K562 (cell line): Measurements from ENCODE around the gene THBS1. TPM values are rescaled to one million over a fixed set of nuclear protein-coding genes. Genes with fewer than 3 reads are reported as not detected.

Experiments
- ATAC-seq: fragments of 200-7000 bp; cut with Tn5 transposase; 3 replicates; pipeline ENCODE4 v1.9.1; 2020; ENCODE audit warnings: moderate library complexity
- BruUV-seq: library from RNA; stranded (reverse); fragments of 400-500 nt; replicated peaks from 2 replicates; lab custom pipeline; 2021; lab: Mats Ljungman, UMichigan
- CTCF ChIA-PET: fragments of 300-600 bp; formaldehyde crosslinking; extraction: SDS; loops from one replicate; lab custom pipeline; 2021; ENCODE audit warnings: low intra/inter-chr PET ratio; lab: Yijun Ruan, JAX
- POLR2A ChIA-PET: fragments of 300-600, 350-650 bp; sonication (Branson Sonifier 250); formaldehyde crosslinking; extraction: SDS; loops from one replicate; lab custom pipeline; 2021; ENCODE audit warnings: antibody characterized with exemption, inconsistent platforms; lab: Yijun Ruan, JAX
- DNase-seq, 4 experiments: peaks; one replicate each; pipeline versions ENCODE4 v3.0.0 to v3.0.0-alpha.2; 2011 to 2018; ENCODE audit warnings: low spot score in 3 of 4, mixed read lengths in 3 of 4; ENCODE audit errors: extremely low read depth in 1 of 4
- FAIRE-seq: peaks from 2 replicates; lab custom pipeline; 2011; peaks lifted over from hg19 to GRCh38; lab: Jason Lieb, UNC
- H2AFZ ChIP-seq: 2 replicates; pipeline ENCODE4 v1.6.0; 2011; ENCODE audit warnings: low read depth, low read length, control low read depth, inconsistent platforms
- H3K27ac ChIP-seq: fragments of 200-600 bp; 3 replicates; pipeline ENCODE4 v1.8.0; 2011; ENCODE audit warnings: low read depth, mild to moderate bottlenecking, control low read depth, inconsistent platforms, low read length, moderate library complexity, mixed read lengths; ENCODE audit errors: extremely low read depth
- H3K27me3 ChIP-seq, 2 experiments: fragments of 300-600 bp in 1 of 2; 2 replicates in 1 of 2; 3 replicates in 1 of 2; pipeline versions ENCODE4 v1.6.0 to v1.8.0; 2011; ENCODE audit warnings: inconsistent platforms in 2 of 2, low read length in 2 of 2, mild to moderate bottlenecking in 1 of 2, mixed read lengths in 1 of 2, moderate library complexity in 1 of 2; ENCODE audit not compliant: control insufficient read depth in 2 of 2, insufficient read depth in 2 of 2
- H3K36me3 ChIP-seq: fragments of 300-600 bp; 3 replicates; pipeline ENCODE4 v1.8.0; 2011; ENCODE audit warnings: mild to moderate bottlenecking, low read length, inconsistent platforms; ENCODE audit not compliant: control insufficient read depth, insufficient read depth
- H3K4me1 ChIP-seq, 2 experiments: fragments of 200-600 bp in 1 of 2; replicated peaks in 1 of 2; 2 replicates in 1 of 2; 3 replicates in 1 of 2; pipeline versions ENCODE4 v1.5.1 to v1.8.0; 2011; ENCODE audit warnings: inconsistent platforms in 2 of 2, low read length in 2 of 2, mild to moderate bottlenecking in 1 of 2, mixed read lengths in 1 of 2, moderate library complexity in 1 of 2; ENCODE audit not compliant: control insufficient read depth in 2 of 2, insufficient read depth in 2 of 2
- H3K4me2 ChIP-seq: 2 replicates; pipeline ENCODE4 v1.6.1; 2011; ENCODE audit warnings: low read length, control low read depth, inconsistent platforms, mixed read lengths; ENCODE audit not compliant: insufficient read depth
- H3K4me3 ChIP-seq: fragments of 200-600 bp; sonication (generic), shearing (Covaris generic); 2 replicates; pipeline ENCODE4 v1.5.1; 2016; ENCODE audit warnings: control low read depth, inconsistent platforms
- H3K79me2 ChIP-seq: fragments of 200-600 bp; 3 replicates; pipeline ENCODE4 v1.8.0; 2011; ENCODE audit warnings: low read length, inconsistent platforms; ENCODE audit not compliant: control insufficient read depth, insufficient read depth
- H3K9ac ChIP-seq, 2 experiments: 2 replicates each; pipeline versions ENCODE4 v1.6.0 to v1.6.1; 2011; ENCODE audit warnings: low read depth in 2 of 2, low read length in 2 of 2, control low read depth in 1 of 2, inconsistent platforms in 1 of 2, mild to moderate bottlenecking in 1 of 2, mixed read lengths in 1 of 2; ENCODE audit not compliant: insufficient read depth in 1 of 2
- H3K9me1 ChIP-seq: one replicate; pipeline ENCODE4 v1.6.0; 2011; ENCODE audit warnings: inconsistent platforms, mild to moderate bottlenecking, low read length, moderate library complexity; ENCODE audit not compliant: control insufficient read depth, insufficient read depth
- H3K9me3 ChIP-seq: replicated peaks from 2 replicates; pipeline ENCODE4 v1.5.1; 2011; ENCODE audit warnings: low read depth, low read length, inconsistent platforms; ENCODE audit not compliant: control insufficient read depth, insufficient read depth
- H4K20me1 ChIP-seq: replicated peaks from 2 replicates; pipeline ENCODE4 v1.6.1; 2011; ENCODE audit warnings: low read length, inconsistent platforms, mixed read lengths; ENCODE audit not compliant: control insufficient read depth, insufficient read depth
- CREBBP ChIP-seq: IDR thresholded peaks from one replicate; pipeline ENCODE4 v1.6.1; 2012; ENCODE audit warnings: low read depth, mild to moderate bottlenecking, control low read depth, inconsistent platforms, low read length
- RHOXF2B ChIP-seq: fragments of 250-450 bp; sonication (Bioruptor Pico); conservative IDR thresholded peaks from 2 replicates; pipeline ENCODE4 v1.5.1; 2021
- SAFB2 ChIP-seq: fragments of 200-400 bp; formaldehyde crosslinking; IDR thresholded peaks from 2 replicates; pipeline ENCODE4 v1.6.1; 2018; ENCODE audit warnings: borderline replicate concordance, low read length, low read depth, moderate library complexity; ENCODE audit not compliant: severe bottlenecking
- YY1 ChIP-seq, 3 experiments: IDR thresholded peaks; 2 replicates each; pipeline ENCODE4 v1.6.1; 2011; ENCODE audit warnings: low read length in 2 of 3, mild to moderate bottlenecking in 2 of 3, moderate library complexity in 2 of 3, borderline replicate concordance in 1 of 3, control low read depth in 1 of 3, low read depth in 1 of 3; ENCODE audit not compliant: insufficient read depth in 3 of 3, insufficient replicate concordance in 2 of 3, control insufficient read depth in 1 of 3, insufficient read length in 1 of 3; ENCODE audit errors: extremely low read depth in 1 of 3
- ZNF224 ChIP-seq: sonication (generic); formaldehyde crosslinking; IDR thresholded peaks from 2 replicates; pipeline ENCODE4 v1.8.0; 2022; ENCODE audit warnings: mild to moderate bottlenecking, missing genetic modification reagents
- WGBS: fragments of 100-300 bp; shearing (Covaris generic); methylation state at CpG from one replicate; pipeline ENCODE4 v1.1.6; 2016; ENCODE audit warnings: low coverage, mixed read lengths; ENCODE audit not compliant: insufficient coverage; ENCODE audit errors: missing lambda C conversion rate; 5-methylcytosine and 5-hydroxymethylcytosine counted together
- in situ Hi-C: fragments of 300-500 bp; cut with MboI; formaldehyde crosslinking; loops from 4 replicates; pipeline ENCODE4 v1.15.0; 2018; ENCODE audit warnings: inconsistent platforms, mixed read lengths
- intact Hi-C: fragments of 100-400 bp; cut with micrococcal nuclease; formaldehyde crosslinking; loops from 2 replicates; pipeline ENCODE4 v1.14.2; 2022
- polyA plus RNA-seq, 8 experiments: library from polyadenylated mRNA; depleted of rRNA in 4 of 8; stranded (reverse) in 5 of 8; unstranded in 3 of 8; fragments of >200 nt; fragmentation: Nextera tagmentation in 2 of 8; fragmentation: Illumina TruSeq in 1 of 8; extraction: Ambion mirVana in 2 of 8; extraction: Trizol in 1 of 8; gene quantifications; 2 replicates each; pipeline versions ENCODE4 v1.2.1 to v1.2.3, GENCODE V29; 2011 to 2014; ENCODE audit warnings: inconsistent platforms in 1 of 8, missing spikeins in 1 of 8
- total RNA-seq, 7 experiments: library from RNA; depleted of rRNA in 6 of 7; stranded (reverse); fragments of >200 nt in 6 of 7; fragmentation: Illumina TruSeq in 2 of 7; extraction: Trizol in 2 of 7; gene quantifications; 2 replicates each; pipeline versions ENCODE4 v1.2.1 to v1.2.3, GENCODE V29; 2011 to 2021; ENCODE audit warnings: low replicate concordance in 1 of 7
- TF ChIP-seq, protein P1 (sequence below), 2 experiments: fragments of 450-650 bp; formaldehyde crosslinking in 1 of 2; IDR thresholded peaks; 2 replicates each; pipeline versions ENCODE4 v1.4.0 to v1.6.1; 2014 to 2020; ENCODE audit warnings: mild to moderate bottlenecking in 2 of 2, borderline replicate concordance in 1 of 2, low read depth in 1 of 2

THBS1 gene
- total and polyA plus RNA-seq, 9 of the 15 experiments (the other 6 are each of a cell fraction or from before 2014, with no cell fraction given), result 0.04 to 1.3 (median 0.40) TPM

DNA sequence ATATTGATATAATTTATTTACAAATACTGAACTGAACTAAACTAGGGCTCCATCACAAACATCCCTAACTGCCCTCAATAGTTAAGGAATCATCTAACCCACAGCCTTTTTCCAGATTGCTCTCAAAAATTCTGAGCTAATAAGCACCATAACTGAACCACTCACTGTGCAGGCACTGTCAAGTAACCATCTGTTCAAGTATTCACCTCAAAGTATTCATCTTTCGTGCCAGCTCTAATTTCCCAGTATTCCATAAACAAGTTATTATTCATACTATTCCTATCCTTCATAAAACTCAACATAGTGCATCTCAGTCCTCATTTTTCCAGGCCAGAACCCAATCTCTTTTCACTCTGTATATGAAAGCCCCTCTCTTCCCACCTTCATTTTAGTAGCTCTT, 41.1 kb downstream of the THBS1 start:
- ChIA-PET POLR2A (interaction anchor here (0.6 to 1.3 kb wide), 3 partner anchors 9 to 47 kb away, joined by 3 read pairs; no protein-coding TSS in a partner anchor), CTCF (no interaction called here)
- Histone ChIP-seq H3K27me3 (no peaks in the 10 kb centered on the region; a peak in 4 of 5 replicates), H3K79me2 (no peaks in the 10 kb centered on the region), H3K4me1 (no peaks in the 10 kb centered on the region), H3K4me3 (no peak overlapping the region), H3K9ac (no peak overlapping the region), H3K27ac (no peak overlapping the region), H3K36me3 (no peaks in the 10 kb centered on the region), H4K20me1 (no peaks in the 10 kb centered on the region), H3K9me1 (no peaks in the 10 kb centered on the region), H2AFZ (no peak overlapping the region), H3K9me3 (no peaks in the 10 kb centered on the region), H3K4me2 (no peak overlapping the region)
- no TSS peak for BruUV-seq
- in situ Hi-C loops (no loop called here), intact Hi-C loops (no loop called here)
- WGBS, result 9% methylated on average over 1 of the region's 1 CpG
- DNase-seq (no peak), FAIRE-seq (no peak), ATAC-seq (no peak)
- no peak for TF ChIP-seq YY1 (IDR thresholded peaks at IDR 0.05; ENCODE audit: borderline replicate concordance in 1 of 3, control insufficient read depth in 1 of 3, extremely low read depth in 1 of 3, insufficient read depth in 3 of 3, insufficient read length in 1 of 3, insufficient replicate concordance in 2 of 3, low read depth in 1 of 3, low read length in 2 of 3)
- TF ChIP-seq, protein P1, sequence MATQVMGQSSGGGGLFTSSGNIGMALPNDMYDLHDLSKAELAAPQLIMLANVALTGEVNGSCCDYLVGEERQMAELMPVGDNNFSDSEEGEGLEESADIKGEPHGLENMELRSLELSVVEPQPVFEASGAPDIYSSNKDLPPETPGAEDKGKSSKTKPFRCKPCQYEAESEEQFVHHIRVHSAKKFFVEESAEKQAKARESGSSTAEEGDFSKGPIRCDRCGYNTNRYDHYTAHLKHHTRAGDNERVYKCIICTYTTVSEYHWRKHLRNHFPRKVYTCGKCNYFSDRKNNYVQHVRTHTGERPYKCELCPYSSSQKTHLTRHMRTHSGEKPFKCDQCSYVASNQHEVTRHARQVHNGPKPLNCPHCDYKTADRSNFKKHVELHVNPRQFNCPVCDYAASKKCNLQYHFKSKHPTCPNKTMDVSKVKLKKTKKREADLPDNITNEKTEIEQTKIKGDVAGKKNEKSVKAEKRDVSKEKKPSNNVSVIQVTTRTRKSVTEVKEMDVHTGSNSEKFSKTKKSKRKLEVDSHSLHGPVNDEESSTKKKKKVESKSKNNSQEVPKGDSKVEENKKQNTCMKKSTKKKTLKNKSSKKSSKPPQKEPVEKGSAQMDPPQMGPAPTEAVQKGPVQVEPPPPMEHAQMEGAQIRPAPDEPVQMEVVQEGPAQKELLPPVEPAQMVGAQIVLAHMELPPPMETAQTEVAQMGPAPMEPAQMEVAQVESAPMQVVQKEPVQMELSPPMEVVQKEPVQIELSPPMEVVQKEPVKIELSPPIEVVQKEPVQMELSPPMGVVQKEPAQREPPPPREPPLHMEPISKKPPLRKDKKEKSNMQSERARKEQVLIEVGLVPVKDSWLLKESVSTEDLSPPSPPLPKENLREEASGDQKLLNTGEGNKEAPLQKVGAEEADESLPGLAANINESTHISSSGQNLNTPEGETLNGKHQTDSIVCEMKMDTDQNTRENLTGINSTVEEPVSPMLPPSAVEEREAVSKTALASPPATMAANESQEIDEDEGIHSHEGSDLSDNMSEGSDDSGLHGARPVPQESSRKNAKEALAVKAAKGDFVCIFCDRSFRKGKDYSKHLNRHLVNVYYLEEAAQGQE (IDR thresholded peaks at IDR 0.05; ENCODE audit: borderline replicate concordance), result no peak
- TF ChIP-seq, protein P1 (CRISPR knock-in tag; IDR thresholded peaks at IDR 0.05; ENCODE audit: low read depth), result no peak
- TF ChIP-seq SAFB2, result no peak
- no peak for TF ChIP-seq ZNF224 (CRISPR knock-in tag)
- TF ChIP-seq CREBBP, result no peak
- no peak for TF ChIP-seq RHOXF2B (CRISPR knock-in tag)
